HepG2 (cell line): ENCODE data around the gene TRIM58. TPM values are rescaled to one million over a fixed set of nuclear protein-coding genes. Genes with fewer than 3 reads are reported as not detected.

Source experiments
- ATAC-seq: fragments of 200-7000 bp; cut with Tn5 transposase; 3 replicates; pipeline ENCODE4 v1.9.1; 2020; ENCODE audit warnings: mild to moderate bottlenecking, moderate library complexity
- BruUV-seq: library from RNA; stranded (reverse); fragments of 400-500 nt; replicated peaks from 2 replicates; lab custom pipeline; 2021; lab: Mats Ljungman, UMichigan
- CTCF ChIA-PET: fragments of 300-600 bp; formaldehyde crosslinking; extraction: SDS; loops from one replicate; lab custom pipeline; 2021; ENCODE audit warnings: low total read pairs, inconsistent platforms, low intra/inter-chr PET ratio; lab: Yijun Ruan, JAX
- POLR2A ChIA-PET: fragments of 350-600 bp; sonication (Branson Sonifier 250); formaldehyde crosslinking; loops from one replicate; lab custom pipeline; 2020; ENCODE audit warnings: antibody characterized with exemption, inconsistent platforms; lab: Yijun Ruan, JAX
- DNase-seq: peaks from one replicate; pipeline ENCODE4 v3.0.0-alpha.2; 2015; ENCODE audit warnings: low spot score
- FAIRE-seq: peaks from 3 replicates; lab custom pipeline; 2011; peaks lifted over from hg19 to GRCh38; lab: Jason Lieb, UNC
- H2AFZ ChIP-seq: one replicate; pipeline ENCODE4 v1.6.1; 2011; ENCODE audit warnings: low read length, inconsistent platforms
- H3K27ac ChIP-seq: fragments of 300-600 bp; 3 replicates; pipeline ENCODE4 v1.8.0; 2011; ENCODE audit warnings: mixed run types, mild to moderate bottlenecking, mixed read lengths, low read length, inconsistent platforms; ENCODE audit not compliant: insufficient read depth; ENCODE audit errors: extremely low read length
- H3K27me3 ChIP-seq, 2 experiments: fragments of 200-600 bp in 1 of 2; 2 replicates in 1 of 2; 3 replicates in 1 of 2; pipeline versions ENCODE4 v1.6.0 to v1.8.0; 2011; ENCODE audit warnings: low read length in 2 of 2, mild to moderate bottlenecking in 2 of 2, moderate library complexity in 2 of 2, inconsistent platforms in 1 of 2; ENCODE audit not compliant: insufficient read depth in 2 of 2, control insufficient read depth in 1 of 2
- H3K36me3 ChIP-seq, 2 experiments: fragments of 200-600 bp in 1 of 2; replicated peaks in 1 of 2; 2 replicates in 1 of 2; 3 replicates in 1 of 2; pipeline versions ENCODE4 v1.5.1 to v1.8.0; 2011; ENCODE audit warnings: low read length in 2 of 2, inconsistent platforms in 1 of 2; ENCODE audit not compliant: insufficient read depth in 2 of 2, control insufficient read depth in 1 of 2
- H3K4me1 ChIP-seq: 2 replicates; pipeline ENCODE4 v1.5.1; 2012; ENCODE audit warnings: low read length, inconsistent platforms; ENCODE audit not compliant: insufficient read depth
- H3K4me2 ChIP-seq: 2 replicates; pipeline ENCODE4 v1.6.0; 2011; ENCODE audit warnings: low read depth, low read length, inconsistent platforms
- H3K4me3 ChIP-seq, 3 experiments: fragments of 200-600 bp in 1 of 3; sonication (generic), shearing (Covaris generic) in 1 of 3; replicated peaks in 1 of 3; 2 replicates each; pipeline ENCODE4 v1.5.1; 2011 to 2016; ENCODE audit warnings: low read length in 3 of 3, inconsistent platforms in 2 of 3, low read depth in 2 of 3, mild to moderate bottlenecking in 2 of 3, control low read depth in 1 of 3, mixed read lengths in 1 of 3; ENCODE audit not compliant: insufficient read depth in 1 of 3
- H3K79me2 ChIP-seq: one replicate; pipeline ENCODE4 v1.6.1; 2011; ENCODE audit warnings: low read length, inconsistent platforms; ENCODE audit not compliant: insufficient read depth
- H3K9ac ChIP-seq: 2 replicates; pipeline ENCODE4 v1.6.0; 2011; ENCODE audit warnings: mild to moderate bottlenecking, low read depth, low read length, inconsistent platforms; ENCODE audit not compliant: insufficient read depth
- H3K9me3 ChIP-seq: 2 replicates; pipeline ENCODE4 v1.5.1; 2012; ENCODE audit warnings: mild to moderate bottlenecking, low read length
- H4K20me1 ChIP-seq: 2 replicates; pipeline ENCODE4 v1.6.0; 2011; ENCODE audit warnings: inconsistent platforms, mild to moderate bottlenecking, low read length, moderate library complexity; ENCODE audit not compliant: insufficient read depth
- GATAD1 ChIP-seq: IDR thresholded peaks from 2 replicates; pipeline ENCODE4 v1.6.1; 2016; ENCODE audit warnings: missing genetic modification reagents, missing compliant biosample characterization
- GMEB1 ChIP-seq: sonication (generic); formaldehyde crosslinking; IDR thresholded peaks from 2 replicates; pipeline ENCODE4 v1.5.1; 2020; ENCODE audit warnings: missing genetic modification reagents, mild to moderate bottlenecking, borderline replicate concordance
- HMGXB4 ChIP-seq, 2 experiments: sonication (generic) in 1 of 2; formaldehyde crosslinking in 1 of 2; IDR thresholded peaks; 2 replicates each; pipeline versions ENCODE4 v1.4.0 to v1.6.1; 2018 to 2020; ENCODE audit warnings: missing genetic modification reagents in 2 of 2, borderline replicate concordance in 1 of 2, low read depth in 1 of 2, mild to moderate bottlenecking in 1 of 2, missing biosample characterization in 1 of 2
- KLF15 ChIP-seq: sonication (generic); formaldehyde crosslinking; IDR thresholded peaks from 2 replicates; pipeline ENCODE4 v1.8.1; 2023; ENCODE audit warnings: borderline replicate concordance, mild to moderate bottlenecking, inconsistent platforms, missing genetic modification reagents, mixed read lengths
- NKX3-1 ChIP-seq: sonication (generic); formaldehyde crosslinking; IDR thresholded peaks from 2 replicates; pipeline ENCODE4 v1.5.0; 2020; ENCODE audit warnings: missing genetic modification reagents
- PAF1 ChIP-seq: IDR thresholded peaks from 2 replicates; pipeline ENCODE4 v1.6.1; 2016; ENCODE audit warnings: missing genetic modification reagents, missing compliant biosample characterization
- PLSCR1 ChIP-seq: sonication (generic); formaldehyde crosslinking; IDR thresholded peaks from 2 replicates; pipeline ENCODE4 v1.5.0; 2020; ENCODE audit warnings: missing genetic modification reagents, mild to moderate bottlenecking, borderline replicate concordance
- PREB ChIP-seq: sonication (generic); formaldehyde crosslinking; IDR thresholded peaks from 2 replicates; pipeline ENCODE4 v1.4.0; 2020; ENCODE audit warnings: missing genetic modification reagents
- PRPF4 ChIP-seq: fragments of 200-400 bp; formaldehyde crosslinking; IDR thresholded peaks from 2 replicates; pipeline ENCODE4 v1.6.1; 2016; ENCODE audit warnings: low read length, low read depth; ENCODE audit not compliant: poor library complexity, severe bottlenecking
- RAD51 ChIP-seq: fragments of 450-650 bp; IDR thresholded peaks from 2 replicates; pipeline ENCODE4 v1.6.1; 2016; ENCODE audit warnings: borderline replicate concordance
- RBM22 ChIP-seq: fragments of 200-400 bp; formaldehyde crosslinking; optimal IDR thresholded peaks from 2 replicates; pipeline ENCODE3; 2017; ENCODE audit warnings: mild to moderate bottlenecking, low read length, moderate library complexity
- ZNF33B ChIP-seq: sonication (generic); formaldehyde crosslinking; IDR thresholded peaks from 2 replicates; pipeline ENCODE4 v1.5.1; 2020; ENCODE audit warnings: mild to moderate bottlenecking, missing genetic modification reagents
- WGBS: methylation state at CpG from one replicate; pipeline ENCODE4 v1.1.6; 2017; ENCODE audit warnings: low lambda C conversion rate; 5-methylcytosine and 5-hydroxymethylcytosine counted together
- in situ Hi-C: cut with HindIII; loops from 2 replicates; pipeline ENCODE4 v1.10.0; 2017; ENCODE audit warnings: low pct_unique_long_range_greater_than_20kb; ENCODE audit not compliant: extremely low pct_ligation_motif_present
- intact Hi-C: fragments of 100-400 bp; cut with micrococcal nuclease; formaldehyde crosslinking; loops from one replicate; pipeline ENCODE4 v1.10.0; 2022; ENCODE audit not compliant: unreplicated experiment
- polyA plus RNA-seq, 8 experiments: library from polyadenylated mRNA; depleted of rRNA in 3 of 8; stranded (reverse) in 7 of 8; unstranded in 1 of 8; fragments of >200 nt; fragmentation: Illumina TruSeq in 4 of 8; extraction: Trizol in 4 of 8; gene quantifications; 2 replicates each; pipeline versions ENCODE4 v1.2.1 to v1.2.3, GENCODE V29; 2011 to 2016; ENCODE audit warnings: low read depth in 4 of 8, missing spikeins in 1 of 8, mixed read lengths in 1 of 8; ENCODE audit not compliant: insufficient read depth in 1 of 8
- total RNA-seq, 5 experiments: library from RNA; depleted of rRNA; stranded (reverse); fragments of >200 nt; fragmentation: Illumina TruSeq; extraction: Trizol; gene quantifications; 2 replicates each; pipeline ENCODE4 v1.2.3, GENCODE V29; 2016; ENCODE audit warnings: low read depth in 1 of 5

TRIM58 gene
- total and polyA plus RNA-seq, 2 of the 13 experiments (the other 11 are each of a cell fraction or from before 2014, with no cell fraction given), result not detected

GRCh38 chr1:247841796-247842195, 15.2 kb upstream of the TRIM58 start, which contains the start of gene OR11L1:
OR11L1 (minus strand) TSS chr1:247841896; CDS start chr1:247841896, 0 bp downstream.
- H3K27ac ChIP-seq, result no peak within 1 kb of the TSS
- DNase-seq, result no peak
- ChIA-PET CTCF (no interaction called here), POLR2A (no interaction called here)
- intact Hi-C loops (no loop called here), in situ Hi-C loops (no loop called here)
- H3K9me3 ChIP-seq, result no peaks in the 10 kb centered on the region
- H2AFZ ChIP-seq, result no peak within 1 kb of the TSS
- no peak for FAIRE-seq
- no peaks in the 10 kb centered on the region for H3K79me2 ChIP-seq
- H3K4me1 ChIP-seq, result no peaks in the 10 kb centered on the region
- no peak for ATAC-seq
- H3K36me3 ChIP-seq, result no peaks in the 10 kb centered on the region
- TF ChIP-seq PREB (CRISPR knock-in tag) (no peak), PRPF4 (no peak), NKX3-1 (CRISPR knock-in tag) (no peak)
- H3K4me3 ChIP-seq, result no peak within 1 kb of the TSS
- no peaks in the 10 kb centered on the region for H4K20me1 ChIP-seq
- no peak within 1 kb of the TSS for H3K4me2 ChIP-seq
- no TSS peak for BruUV-seq
- H3K9ac ChIP-seq, result no peak within 1 kb of the TSS
- 27% methylated on average over 2 of the region's 2 CpGs for WGBS
- H3K27me3 ChIP-seq, result no peaks in the 10 kb centered on the region; a peak in 1 of 5 replicates

GRCh38 chr1:247843411-247843810, 13.6 kb upstream of the TRIM58 start:
- Histone ChIP-seq H3K9ac (no peak overlapping the region), H3K9me3 (no peaks in the 10 kb centered on the region), H3K79me2 (no peaks in the 10 kb centered on the region), H3K27me3 (no peaks in the 10 kb centered on the region; a peak in 1 of 5 replicates), H3K4me2 (no peak overlapping the region), H3K4me1 (no peaks in the 10 kb centered on the region), H3K36me3 (no peaks in the 10 kb centered on the region), H4K20me1 (no peaks in the 10 kb centered on the region), H3K27ac (no peak overlapping the region), H3K4me3 (no peak overlapping the region), H2AFZ (no peak overlapping the region)
- in situ Hi-C loops, result no loop called here
- no TSS peak for BruUV-seq
- FAIRE-seq, result no peak
- DNase-seq, result no peak
- intact Hi-C loops, result no loop called here
- ATAC-seq, result no peak
- 0% methylated on average over 2 of the region's 2 CpGs for WGBS
- POLR2A ChIA-PET, result no interaction called here
- CTCF ChIA-PET, result no interaction called here
- TF ChIP-seq GMEB1 (CRISPR knock-in tag), result no peak
- no peak for TF ChIP-seq GATAD1 (CRISPR knock-in tag)
- TF ChIP-seq PLSCR1, result no peak
- TF ChIP-seq KLF15, result no peak
- no peak for TF ChIP-seq HMGXB4 (CRISPR knock-in tag; IDR thresholded peaks at IDR 0.05; ENCODE audit: borderline replicate concordance in 1 of 2, low read depth in 1 of 2)
- no peak for TF ChIP-seq RBM22
- TF ChIP-seq ZNF33B (CRISPR knock-in tag), result no peak
- no peak for TF ChIP-seq PAF1 (CRISPR knock-in tag)
- no peak for TF ChIP-seq RAD51
